Measurements from ENCODE around the gene CNTNAP5. TPM values are rescaled to one million over a fixed set of nuclear protein-coding genes. Genes with fewer than 3 reads are reported as not detected.

Gene CNTNAP5
- total RNA-seq, 1 experiment from 2014 or later, result 0.05 TPM

DNA sequence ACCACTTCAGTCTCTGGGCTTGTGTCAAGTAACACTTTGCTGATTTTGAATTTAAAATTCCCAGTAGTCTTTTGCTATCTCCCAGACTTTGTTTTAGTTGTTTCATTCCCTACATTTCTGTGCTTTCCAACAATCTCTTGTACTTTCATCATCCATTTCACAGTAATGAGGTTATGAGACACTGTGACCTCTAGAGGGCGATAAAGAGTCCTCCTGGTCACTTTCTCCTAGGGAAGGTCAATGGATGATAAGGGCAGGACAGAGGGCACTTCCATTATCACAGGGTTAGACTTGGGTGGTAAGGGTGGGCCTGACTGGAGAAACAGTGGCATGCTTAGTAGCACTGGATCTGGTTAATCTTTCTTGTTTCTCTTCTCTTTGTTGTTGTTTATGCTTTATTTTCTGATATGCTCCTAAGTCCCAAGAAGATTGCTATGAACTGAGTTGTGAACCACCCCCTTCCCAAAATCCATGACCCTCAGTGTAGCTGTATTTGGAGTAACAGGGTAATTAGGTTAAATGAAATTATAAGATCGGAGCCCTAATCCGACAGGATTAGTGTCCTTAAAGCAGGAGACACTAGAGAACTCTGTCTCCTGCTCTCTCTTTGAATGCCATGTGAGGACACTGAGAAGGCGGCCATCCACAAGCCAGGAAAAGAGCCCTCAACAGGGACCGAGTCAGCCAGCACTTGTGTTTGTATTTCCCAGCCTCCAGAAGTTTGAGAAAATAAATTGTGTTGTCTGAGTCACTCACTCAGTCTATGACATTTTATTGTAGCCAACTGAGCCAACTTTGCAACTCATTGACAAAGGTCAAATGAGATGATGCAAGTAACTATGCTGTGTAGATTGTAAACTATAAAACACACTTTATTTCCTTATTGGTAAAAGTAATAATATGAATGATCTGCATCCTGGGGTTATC is 779.2 kb downstream of the CNTNAP5 start:
- DNase-seq (ENCODE audit: low read depth), result peak; percentile 72

- no peak for DNase-seq (ENCODE audit: low read depth)
Measured at GRCh38 chr2:124805060-124805459, 780.0 kb downstream of the CNTNAP5 start.

DNA sequence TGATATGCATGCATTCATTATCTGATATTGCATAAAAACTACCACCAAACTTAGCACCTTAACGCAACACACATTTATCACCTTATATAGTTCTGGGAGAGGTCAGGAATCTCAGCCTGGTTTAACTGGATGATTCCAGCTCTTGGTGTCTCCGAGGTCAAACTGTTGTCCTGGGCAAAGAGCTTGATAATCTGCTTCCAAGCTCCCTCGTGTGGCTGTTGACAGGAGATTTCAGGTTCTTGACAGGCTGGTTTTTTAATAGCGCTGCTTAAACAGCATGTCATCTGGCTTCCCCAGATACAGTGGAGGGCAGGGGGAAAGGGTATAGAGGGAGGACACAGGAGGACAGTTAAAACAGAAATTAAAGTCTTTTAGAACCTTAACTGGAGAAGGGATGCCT is 785.0 kb downstream of the CNTNAP5 start:
- peak; percentile 62 for DNase-seq (ENCODE audit: low read depth)

DNA sequence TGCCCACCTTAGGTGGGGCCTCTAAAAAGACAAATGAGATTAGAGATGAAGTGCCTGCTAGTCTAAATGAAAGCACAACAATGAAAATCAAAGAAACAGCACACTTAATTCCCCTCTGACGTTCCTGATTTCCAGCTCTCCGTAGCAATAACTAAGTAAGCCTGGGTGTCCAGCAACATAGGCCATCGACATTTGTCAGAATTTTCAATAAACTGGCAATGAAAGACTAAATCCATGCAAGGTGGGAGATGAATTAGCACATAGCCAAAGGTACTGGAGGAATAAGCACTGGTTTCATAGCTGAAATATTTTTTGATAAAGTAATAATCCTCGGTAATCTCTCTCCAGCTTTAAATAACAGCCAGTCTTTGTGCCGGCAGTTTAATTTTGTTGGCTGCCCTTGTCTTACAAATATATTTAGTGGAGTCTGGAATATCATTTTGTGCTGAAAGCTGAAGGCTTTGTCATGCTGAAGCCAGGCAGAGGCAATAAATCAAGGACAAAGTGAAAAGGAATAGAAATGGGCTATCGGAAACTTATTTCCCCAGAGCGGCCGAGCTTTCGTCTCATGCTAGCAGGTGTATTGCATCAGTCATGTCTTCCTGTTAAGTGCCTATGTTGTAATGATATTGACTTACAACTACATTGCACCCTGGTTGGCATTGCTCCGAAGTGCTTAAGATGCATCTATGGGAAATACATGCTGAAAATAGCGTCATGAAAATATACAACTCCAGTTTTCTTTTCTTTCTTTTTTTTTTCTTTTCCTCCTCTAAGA is 790.1 kb downstream of the CNTNAP5 start:
- no peak for DNase-seq (ENCODE audit: low read depth)

- no peak for DNase-seq (ENCODE audit: low read depth)
Measured at GRCh38 chr2:124816007-124816406, 790.9 kb downstream of the CNTNAP5 start.

GRCh38 chr2:124822516-124822915 is 797.4 kb downstream of the CNTNAP5 start:
- peak; percentile 58 for DNase-seq (ENCODE audit: low read depth)

- DNase-seq (ENCODE audit: low read depth), result no peak
Measured at GRCh38 chr2:124824441-124824840, 799.4 kb downstream of the CNTNAP5 start.

- peak; percentile 41 for DNase-seq (ENCODE audit: low read depth)
Measured at GRCh38 chr2:124832521-124832920, 807.4 kb downstream of the CNTNAP5 start.

GRCh38 chr2:124834331-124834730 is 809.2 kb downstream of the CNTNAP5 start:
- no peak for DNase-seq (ENCODE audit: low read depth)

DNA sequence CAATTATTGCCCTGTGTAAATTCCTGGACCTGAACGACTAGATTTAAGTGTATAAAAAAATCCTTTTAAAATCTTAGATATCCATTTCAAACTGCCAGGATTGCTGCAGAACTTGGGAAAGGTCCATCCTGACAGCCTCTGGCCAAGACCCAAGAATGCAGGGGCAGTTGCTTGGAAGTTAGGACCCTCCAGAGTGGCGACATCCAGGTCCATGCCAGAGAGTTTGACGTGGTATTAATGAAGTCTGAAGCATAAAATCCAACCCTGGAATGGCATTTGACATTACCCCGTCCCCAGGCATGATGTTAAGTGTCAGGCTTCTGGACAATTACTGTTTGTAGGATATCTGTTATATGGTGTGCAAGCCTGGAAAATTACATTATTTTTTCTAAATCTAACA is 810.2 kb downstream of the CNTNAP5 start:
- no peak for DNase-seq (ENCODE audit: low read depth)

DNA sequence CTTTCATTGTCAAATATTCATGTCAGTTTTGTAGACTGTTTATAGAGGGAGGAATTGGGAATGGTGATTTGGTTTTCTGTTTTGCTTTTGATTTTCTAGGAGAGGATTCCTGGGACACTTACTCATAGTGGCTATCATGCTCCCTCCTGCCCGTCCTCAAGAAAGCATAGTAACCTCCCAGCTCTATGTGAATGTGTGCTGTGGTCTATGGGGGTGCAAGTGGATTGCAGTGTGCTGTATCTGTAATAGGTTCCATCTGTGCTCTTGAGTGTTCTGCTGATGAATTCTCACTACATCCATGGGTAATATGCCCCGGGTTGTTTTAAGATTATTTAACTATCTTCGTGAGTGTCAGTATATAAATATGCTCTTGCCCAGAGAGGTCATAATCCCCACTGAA is 811.3 kb downstream of the CNTNAP5 start:
- DNase-seq (ENCODE audit: low read depth), result peak; percentile 90

- no peak for DNase-seq (ENCODE audit: low read depth)
Measured at GRCh38 chr2:124837496-124837895, 812.4 kb downstream of the CNTNAP5 start.

GRCh38 chr2:124838406-124838805 is 813.3 kb downstream of the CNTNAP5 start:
- no peak for DNase-seq (ENCODE audit: low read depth)

GRCh38 chr2:124867247-124867646 is 842.2 kb downstream of the CNTNAP5 start:
- no peak for DNase-seq (ENCODE audit: low read depth)

- DNase-seq (ENCODE audit: low read depth), result no peak
Measured at GRCh38 chr2:124874219-124874618, 849.1 kb downstream of the CNTNAP5 start.

GRCh38 chr2:124874676-124875075 is 849.6 kb downstream of the CNTNAP5 start:
- no peak for DNase-seq (ENCODE audit: low read depth)

- DNase-seq (ENCODE audit: low read depth), result peak; percentile 75
Measured at GRCh38 chr2:124875627-124876244, 850.6 kb downstream of the CNTNAP5 start.

DNA sequence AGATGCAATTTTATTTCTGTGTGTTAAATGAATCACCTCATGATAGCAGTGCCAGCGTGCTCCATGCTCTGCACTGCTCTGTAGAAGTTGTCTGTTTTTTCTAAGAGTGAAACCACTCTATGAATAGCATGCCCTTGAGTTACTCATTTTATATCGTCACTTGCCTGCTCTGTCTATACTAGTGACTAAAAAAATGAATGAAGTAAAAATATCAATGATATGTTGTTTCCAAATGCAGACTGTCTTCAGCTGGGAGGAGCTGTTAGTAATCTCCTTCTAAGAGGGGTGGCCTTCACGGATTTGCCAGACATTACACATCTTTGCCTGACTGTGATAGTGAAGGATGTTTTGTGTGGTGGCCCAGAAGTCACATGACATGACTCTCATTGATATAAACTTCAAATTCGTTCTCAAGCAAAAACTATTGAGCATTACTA is 852.1 kb downstream of the CNTNAP5 start:
- DNase-seq (ENCODE audit: low read depth), result peak; percentile 74

DNA sequence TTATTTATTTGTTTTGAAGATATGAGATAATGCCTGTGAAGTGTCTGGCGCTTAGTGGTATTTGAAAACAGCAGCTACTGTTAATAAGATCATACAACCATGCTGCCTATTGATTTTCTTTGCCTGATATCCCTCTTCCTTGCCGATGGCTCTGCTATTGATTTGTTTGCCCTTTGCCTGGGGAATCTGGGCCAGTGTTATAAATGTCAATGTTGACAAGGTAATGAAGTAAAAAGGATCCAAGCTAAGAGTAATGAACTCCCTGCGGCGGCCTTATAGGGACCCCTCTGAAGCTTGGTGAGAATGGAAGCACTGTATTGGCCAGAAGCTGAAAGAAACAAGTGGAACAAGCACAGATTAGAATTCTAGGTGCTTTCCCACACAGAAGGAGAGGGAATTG is 854.6 kb downstream of the CNTNAP5 start:
- DNase-seq (ENCODE audit: low read depth), result no peak

DNA sequence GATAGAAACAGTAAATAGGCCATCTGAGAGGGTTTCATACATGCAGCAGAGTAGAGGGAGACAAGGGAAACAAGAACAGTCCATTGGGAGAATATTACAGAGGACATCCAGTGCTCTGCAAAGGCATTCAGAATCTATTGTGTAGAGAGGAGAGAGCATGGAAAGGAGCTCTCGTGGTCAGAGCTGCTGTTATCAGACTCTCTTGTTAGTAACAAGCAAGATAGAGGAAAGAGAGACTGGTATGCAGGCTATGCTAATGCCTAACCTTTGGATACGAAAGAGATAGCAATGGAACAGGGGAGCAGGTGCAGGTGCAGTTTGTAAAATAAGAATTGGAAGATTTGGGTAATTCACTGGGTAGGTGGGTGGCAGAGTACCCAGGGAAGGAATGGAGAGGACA is 855.9 kb downstream of the CNTNAP5 start:
- DNase-seq (ENCODE audit: low read depth), result no peak

DNA sequence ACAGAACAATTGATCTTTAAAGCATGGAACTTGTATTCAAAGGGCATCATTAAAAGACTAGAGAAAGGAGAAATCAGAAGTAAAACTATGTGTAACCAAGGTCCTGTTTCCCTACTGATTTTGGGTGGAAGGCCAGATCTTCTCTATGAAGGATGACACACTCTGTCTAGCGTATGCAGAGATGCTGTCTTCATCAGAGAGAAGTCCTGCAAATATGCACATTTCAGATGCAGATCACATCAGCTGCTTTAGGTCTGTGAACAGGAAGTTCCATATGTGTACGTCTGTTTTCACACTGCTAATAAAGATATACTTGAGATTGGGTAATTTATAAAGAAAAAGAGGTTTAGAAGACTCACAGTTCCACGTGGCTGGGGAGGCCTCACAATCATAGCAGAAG is 857.3 kb downstream of the CNTNAP5 start:
- DNase-seq (ENCODE audit: low read depth), result no peak

- no peak for DNase-seq (ENCODE audit: low read depth)
Measured at GRCh38 chr2:124883595-124883994, 858.5 kb downstream of the CNTNAP5 start.

Data from M059J (cell line).